Measurements from ENCODE around the gene PIK3C2G. TPM values are rescaled to one million over a fixed set of nuclear protein-coding genes. Genes with fewer than 3 reads are reported as not detected.

The PIK3C2G gene
- total RNA-seq, 2 experiments from 2014 or later: not detected

DNA sequence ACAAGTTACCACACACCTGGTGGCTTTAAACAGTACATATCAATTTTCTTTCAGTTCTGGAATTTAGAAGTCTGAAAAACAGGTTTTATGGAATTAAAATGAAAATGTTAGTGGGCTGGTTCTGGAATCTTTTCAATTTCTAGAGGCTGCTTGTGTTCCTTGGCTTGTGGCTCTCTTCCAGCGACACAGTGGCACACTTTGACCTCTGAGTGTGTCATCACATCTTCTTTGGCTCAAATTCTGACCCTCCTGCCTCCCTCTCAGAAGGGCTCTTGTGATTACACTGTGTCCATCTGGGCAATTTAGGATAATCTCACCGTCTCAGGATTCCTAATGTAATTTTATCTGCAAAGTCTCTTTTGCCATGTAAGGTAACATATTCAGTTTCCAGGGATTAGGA lies 306.5 kb downstream of the PIK3C2G start:
- H3K27ac ChIP-seq (ENCODE audit: low read depth, low read length, poor library complexity, severe bottlenecking): no peak overlapping the region
- no peak for DNase-seq (ENCODE audit: low spot score)
- no peaks in the 10 kb centered on the region for H3K36me3 ChIP-seq (ENCODE audit: insufficient read depth, low read length)
- no peaks in the 10 kb centered on the region for H3K9me3 ChIP-seq (ENCODE audit: low read length)
- no peak overlapping the region for H3K4me2 ChIP-seq (ENCODE audit: low read length)
- ChIA-PET POLR2A (interaction anchor here (0.7 kb wide), 1 partner anchor 16 kb away, joined by 6 read pairs; no protein-coding TSS in a partner anchor), CTCF (ENCODE audit: unreplicated experiment) (no interaction called here)
- no peaks in the 10 kb centered on the region for H3K9me2 ChIP-seq (ENCODE audit: insufficient read depth, low read length)
- no peaks in the 10 kb centered on the region for H4K20me1 ChIP-seq (ENCODE audit: insufficient read depth, low read length)
- H3K4me3 ChIP-seq (ENCODE audit: low read depth, low read length, poor library complexity, severe bottlenecking): no peak overlapping the region
- TF ChIP-seq EZH2phosphoT487 (IDR thresholded peaks at IDR 0.05; ENCODE audit: borderline replicate concordance, low read depth, low read length): no peak
- TF ChIP-seq, protein P1, sequence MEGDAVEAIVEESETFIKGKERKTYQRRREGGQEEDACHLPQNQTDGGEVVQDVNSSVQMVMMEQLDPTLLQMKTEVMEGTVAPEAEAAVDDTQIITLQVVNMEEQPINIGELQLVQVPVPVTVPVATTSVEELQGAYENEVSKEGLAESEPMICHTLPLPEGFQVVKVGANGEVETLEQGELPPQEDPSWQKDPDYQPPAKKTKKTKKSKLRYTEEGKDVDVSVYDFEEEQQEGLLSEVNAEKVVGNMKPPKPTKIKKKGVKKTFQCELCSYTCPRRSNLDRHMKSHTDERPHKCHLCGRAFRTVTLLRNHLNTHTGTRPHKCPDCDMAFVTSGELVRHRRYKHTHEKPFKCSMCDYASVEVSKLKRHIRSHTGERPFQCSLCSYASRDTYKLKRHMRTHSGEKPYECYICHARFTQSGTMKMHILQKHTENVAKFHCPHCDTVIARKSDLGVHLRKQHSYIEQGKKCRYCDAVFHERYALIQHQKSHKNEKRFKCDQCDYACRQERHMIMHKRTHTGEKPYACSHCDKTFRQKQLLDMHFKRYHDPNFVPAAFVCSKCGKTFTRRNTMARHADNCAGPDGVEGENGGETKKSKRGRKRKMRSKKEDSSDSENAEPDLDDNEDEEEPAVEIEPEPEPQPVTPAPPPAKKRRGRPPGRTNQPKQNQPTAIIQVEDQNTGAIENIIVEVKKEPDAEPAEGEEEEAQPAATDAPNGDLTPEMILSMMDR (conservative IDR thresholded peaks at IDR 0.05; ENCODE audit: low read length): no peak
- H3K79me2 ChIP-seq (ENCODE audit: insufficient read depth, low read depth, low read length): no peaks in the 10 kb centered on the region
- H3K4me1 ChIP-seq (ENCODE audit: insufficient read depth, low read length, poor library complexity, severe bottlenecking): no peaks in the 10 kb centered on the region
- BruUV-seq (replicated peaks): no TSS peak
- H2AFZ ChIP-seq (ENCODE audit: low read length): no peak overlapping the region
- intact Hi-C loops (cut with micrococcal nuclease; ENCODE audit: unreplicated experiment): no loop called here

DNA sequence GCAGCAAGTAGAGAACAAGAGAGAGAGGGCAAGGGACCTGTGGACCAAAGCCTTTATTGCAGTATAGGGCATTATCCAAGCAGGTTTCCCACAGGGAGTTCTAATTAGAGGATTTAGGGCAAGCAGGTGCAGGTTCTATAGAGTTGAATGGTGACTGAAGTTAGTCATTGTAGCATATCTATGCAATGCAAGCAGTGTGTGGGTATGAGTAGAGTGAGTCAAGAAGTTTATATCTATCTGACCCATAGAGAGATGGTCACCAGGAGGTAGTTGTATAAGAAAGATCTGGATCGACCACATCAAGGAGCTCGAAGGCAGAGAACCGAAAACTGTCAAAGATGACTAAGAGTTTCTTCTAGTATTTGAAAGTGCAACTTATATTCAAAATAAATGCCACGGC lies 309.2 kb downstream of the PIK3C2G start:
- no peaks in the 10 kb centered on the region for H3K79me2 ChIP-seq (ENCODE audit: insufficient read depth, low read depth, low read length)
- no peaks in the 10 kb centered on the region for H3K9me3 ChIP-seq (ENCODE audit: low read length)
- DNase-seq (ENCODE audit: low spot score): no peak
- H3K27ac ChIP-seq (ENCODE audit: low read depth, low read length, poor library complexity, severe bottlenecking): no peak overlapping the region
- H3K36me3 ChIP-seq (ENCODE audit: insufficient read depth, low read length): no peaks in the 10 kb centered on the region
- H3K4me3 ChIP-seq (ENCODE audit: low read depth, low read length, poor library complexity, severe bottlenecking): no peak overlapping the region
- H3K9me2 ChIP-seq (ENCODE audit: insufficient read depth, low read length): no peaks in the 10 kb centered on the region
- H3K4me2 ChIP-seq (ENCODE audit: low read length): no peak overlapping the region
- CTCF ChIA-PET (ENCODE audit: unreplicated experiment): no interaction called here
- H4K20me1 ChIP-seq (ENCODE audit: insufficient read depth, low read length): no peaks in the 10 kb centered on the region
- intact Hi-C loops (cut with micrococcal nuclease; ENCODE audit: unreplicated experiment): no loop called here
- TF ChIP-seq EZH2phosphoT487 (IDR thresholded peaks at IDR 0.05; ENCODE audit: borderline replicate concordance, low read depth, low read length): no peak
- TF ChIP-seq, protein P1 (conservative IDR thresholded peaks at IDR 0.05; ENCODE audit: low read length): no peak
- POLR2A ChIA-PET: no interaction called here
- no peak overlapping the region for H2AFZ ChIP-seq (ENCODE audit: low read length)
- BruUV-seq (replicated peaks): no TSS peak
- no peaks in the 10 kb centered on the region for H3K4me1 ChIP-seq (ENCODE audit: insufficient read depth, low read length, poor library complexity, severe bottlenecking)

DNA sequence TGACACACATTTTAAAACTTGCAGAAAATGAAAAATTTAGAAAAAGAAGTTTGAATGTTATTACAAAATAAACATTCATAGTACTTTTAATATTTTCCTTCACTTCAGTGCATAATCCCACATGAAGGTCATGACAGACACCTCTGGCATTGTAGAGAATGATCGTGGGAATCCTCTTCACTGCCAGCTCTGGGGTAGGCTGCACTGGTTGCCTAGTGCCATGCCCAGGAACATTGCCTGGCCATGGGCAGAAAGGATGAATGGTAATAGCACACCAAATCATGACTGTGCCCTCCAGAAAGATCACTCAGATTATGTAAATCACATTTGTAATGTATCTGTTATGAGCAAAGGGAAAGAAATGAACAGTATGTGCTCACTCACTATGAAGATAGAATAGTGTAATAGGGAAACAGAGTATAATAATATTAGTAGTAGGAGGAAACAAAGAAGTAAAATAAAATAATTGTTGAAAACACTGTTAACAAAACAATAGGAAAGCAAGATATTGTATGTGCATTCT lies 314.8 kb downstream of the PIK3C2G start:
- POLR2A ChIA-PET: no interaction called here
- no peak for TF ChIP-seq EZH2phosphoT487 (IDR thresholded peaks at IDR 0.05; ENCODE audit: borderline replicate concordance, low read depth, low read length)
- TF ChIP-seq, protein P1 (conservative IDR thresholded peaks at IDR 0.05; ENCODE audit: low read length): no peak

More for the DNA sequence above, 314.8 kb downstream of the PIK3C2G start:
- Histone ChIP-seq H3K9me3 (ENCODE audit: low read length) (no peaks in the 10 kb centered on the region), H3K4me2 (ENCODE audit: low read length) (no peak overlapping the region), H3K4me3 (ENCODE audit: low read depth, low read length, poor library complexity, severe bottlenecking) (no peak overlapping the region), H3K27ac (ENCODE audit: low read depth, low read length, poor library complexity, severe bottlenecking) (no peak overlapping the region), H2AFZ (ENCODE audit: low read length) (no peak overlapping the region), H3K4me1 (ENCODE audit: insufficient read depth, low read length, poor library complexity, severe bottlenecking) (no peaks in the 10 kb centered on the region), H4K20me1 (ENCODE audit: insufficient read depth, low read length) (no peaks in the 10 kb centered on the region), H3K79me2 (ENCODE audit: insufficient read depth, low read depth, low read length) (no peaks in the 10 kb centered on the region), H3K36me3 (ENCODE audit: insufficient read depth, low read length) (no peaks in the 10 kb centered on the region), H3K9me2 (ENCODE audit: insufficient read depth, low read length) (no peaks in the 10 kb centered on the region)
- BruUV-seq (replicated peaks): no TSS peak
- intact Hi-C loops (cut with micrococcal nuclease; ENCODE audit: unreplicated experiment): no loop called here
- CTCF ChIA-PET (ENCODE audit: unreplicated experiment): no interaction called here
- no peak for DNase-seq (ENCODE audit: low spot score)
